Activated CD4-positive, alpha-beta memory T cell treated with anti-CD3 and anti-CD28 coated beads for 36 hours (primary cell): ENCODE data around the gene HOMER2. TPM values are rescaled to one million over a fixed set of nuclear protein-coding genes. Genes with fewer than 3 reads are reported as not detected.

ENCODE experiments used
- CTCF ChIA-PET: fragments of 350-600 bp; sonication (Branson Sonifier 250); formaldehyde crosslinking; loops from one replicate; lab custom pipeline; 2021; ENCODE audit warnings: antibody characterized with exemption, inconsistent platforms; lab: Charles Lee
- POLR2A ChIA-PET: fragments of 350-600 bp; sonication (Branson Sonifier 250); formaldehyde crosslinking; loops from one replicate; lab custom pipeline; 2021; ENCODE audit warnings: antibody characterized with exemption; lab: Charles Lee
- DNase-seq: peaks from one replicate; pipeline ENCODE4 v3.0.0-alpha.2; 2020
- H3K27ac Mint-ChIP-seq: one replicate; pipeline ENCODE4 v1.8.0; 2021; ENCODE audit warnings: mixed read lengths
- H3K27me3 Mint-ChIP-seq: one replicate; pipeline ENCODE4 v1.8.0; 2021; ENCODE audit warnings: mixed read lengths
- H3K36me3 Mint-ChIP-seq: one replicate; pipeline ENCODE4 v1.8.0; 2021; ENCODE audit warnings: mixed read lengths
- H3K4me1 Mint-ChIP-seq: one replicate; pipeline ENCODE4 v1.8.0; 2021; ENCODE audit warnings: low read depth, mixed read lengths
- H3K4me3 Mint-ChIP-seq: one replicate; pipeline ENCODE4 v1.8.0; 2021; ENCODE audit warnings: mild to moderate bottlenecking, mixed read lengths
- H3K9me3 Mint-ChIP-seq: one replicate; pipeline ENCODE4 v1.8.0; 2021; ENCODE audit warnings: mixed read lengths
- intact Hi-C: fragments of 100-400 bp; cut with micrococcal nuclease; formaldehyde crosslinking; loops from one replicate; pipeline ENCODE4 v1.15.1; 2023
- total RNA-seq, 2 experiments: library from RNA; stranded (reverse); gene quantifications; one replicate each; pipeline ENCODE4 v1.2.3, GENCODE V29; 2021

Gene HOMER2
- total RNA-seq, 2 experiments from 2014 or later: 6.5 to 7.9 TPM

GRCh38 chr15:82864967-82865366, 87.6 kb downstream of the HOMER2 start:
- H3K36me3 Mint-ChIP-seq: no peaks in the 10 kb centered on the region
- H3K27me3 Mint-ChIP-seq: no peaks in the 10 kb centered on the region
- ChIA-PET POLR2A (no interaction called here), CTCF (no interaction called here)
- H3K27ac Mint-ChIP-seq: no peak overlapping the region
- intact Hi-C loops: no loop called here
- H3K4me3 Mint-ChIP-seq: no peak overlapping the region
- no peak for DNase-seq
- no peaks in the 10 kb centered on the region for H3K4me1 Mint-ChIP-seq
- no peaks in the 10 kb centered on the region for H3K9me3 Mint-ChIP-seq

GRCh38 chr15:82862886-82863285, 89.6 kb downstream of the HOMER2 start:
- intact Hi-C loops: no loop called here

GRCh38 chr15:82858932-82859331, 93.6 kb downstream of the HOMER2 start:
- intact Hi-C loops: no loop called here
- no peak for DNase-seq
- no peak overlapping the region for H3K27ac Mint-ChIP-seq
- no peak overlapping the region for H3K4me3 Mint-ChIP-seq
- ChIA-PET POLR2A (no interaction called here), CTCF (no interaction called here)
- H3K36me3 Mint-ChIP-seq: no peaks in the 10 kb centered on the region
- no peaks in the 10 kb centered on the region for H3K27me3 Mint-ChIP-seq
- H3K9me3 Mint-ChIP-seq: no peaks in the 10 kb centered on the region
- H3K4me1 Mint-ChIP-seq: no peaks in the 10 kb centered on the region

More at GRCh38 chr15:82862886-82863285, 89.6 kb downstream of the HOMER2 start:
- ChIA-PET POLR2A (no interaction called here), CTCF (no interaction called here)
- Mint-ChIP-seq H3K36me3 (no peaks in the 10 kb centered on the region), H3K4me3 (no peak overlapping the region), H3K27ac (no peak overlapping the region), H3K9me3 (no peaks in the 10 kb centered on the region), H3K4me1 (no peaks in the 10 kb centered on the region), H3K27me3 (no peaks in the 10 kb centered on the region)
- DNase-seq: no peak

GRCh38 chr15:82856397-82857170, 95.9 kb downstream of the HOMER2 start:
- DNase-seq: no peak
- CTCF ChIA-PET: interaction anchor here (0.8 kb wide), 1 partner anchor 144 kb away, joined by 3 read pairs; no protein-coding TSS in a partner anchor
- intact Hi-C loops: no loop called here

GRCh38 chr15:82855286-82856100, 97.0 kb downstream of the HOMER2 start:
- no peaks in the 10 kb centered on the region for H3K9me3 Mint-ChIP-seq
- intact Hi-C loops: no loop called here
- CTCF ChIA-PET: interaction anchor here (0.8 kb wide), 1 partner anchor 145 kb away, joined by 3 read pairs; no protein-coding TSS in a partner anchor
- H3K4me3 Mint-ChIP-seq: no peak overlapping the region
- no peak overlapping the region for H3K27ac Mint-ChIP-seq
- POLR2A ChIA-PET: no interaction called here
- no peaks in the 10 kb centered on the region for H3K4me1 Mint-ChIP-seq
- H3K36me3 Mint-ChIP-seq: no peaks in the 10 kb centered on the region
- H3K27me3 Mint-ChIP-seq: no peaks in the 10 kb centered on the region
- DNase-seq: no peak

More at GRCh38 chr15:82856397-82857170, 95.9 kb downstream of the HOMER2 start:
- Mint-ChIP-seq H3K9me3 (no peaks in the 10 kb centered on the region), H3K36me3 (no peaks in the 10 kb centered on the region), H3K4me3 (no peak overlapping the region), H3K27ac (no peak overlapping the region), H3K4me1 (no peaks in the 10 kb centered on the region), H3K27me3 (no peaks in the 10 kb centered on the region)
- POLR2A ChIA-PET: interaction anchor here (0.6 kb wide), 1 partner anchor 18 kb away, joined by 3 read pairs; no protein-coding TSS in a partner anchor

- no peak for DNase-seq
- Mint-ChIP-seq H3K27ac (no peak overlapping the region), H3K9me3 (no peaks in the 10 kb centered on the region), H3K4me1 (peaks cover under 1% of the 10 kb centered on the region), H3K36me3 (no peaks in the 10 kb centered on the region), H3K4me3 (no peak overlapping the region), H3K27me3 (no peaks in the 10 kb centered on the region)
- POLR2A ChIA-PET: no interaction called here
- CTCF ChIA-PET: interaction anchor here (0.8 kb wide), 1 partner anchor 89 kb away, joined by 4 read pairs; no protein-coding TSS in a partner anchor
- intact Hi-C loops: no loop called here
Observed at GRCh38 chr15:82854554-82854953, 98.0 kb downstream of the HOMER2 start.

- ChIA-PET CTCF (no interaction called here), POLR2A (no interaction called here)
- Mint-ChIP-seq H3K4me3 (no peak overlapping the region), H3K27me3 (no peaks in the 10 kb centered on the region), H3K4me1 (peaks cover 4% of the 10 kb centered on the region), H3K36me3 (no peaks in the 10 kb centered on the region), H3K27ac (no peak overlapping the region), H3K9me3 (no peaks in the 10 kb centered on the region)
- intact Hi-C loops: no loop called here
- DNase-seq: no peak
Observed at GRCh38 chr15:82852941-82853561, 99.5 kb downstream of the HOMER2 start.

- ChIA-PET CTCF (interaction anchor here (1.0 to 5.6 kb wide), 3 partner anchors 77 to 148 kb away, joined by 4 to 42 read pairs (median 17); partner anchors contain the start of gene RAMAC), POLR2A (no interaction called here)
- no peaks in the 10 kb centered on the region for H3K36me3 Mint-ChIP-seq
- intact Hi-C loops: no loop called here
- no peak overlapping the region for H3K4me3 Mint-ChIP-seq
- H3K4me1 Mint-ChIP-seq: peaks cover 4% of the 10 kb centered on the region
- no peaks in the 10 kb centered on the region for H3K27me3 Mint-ChIP-seq
- H3K27ac Mint-ChIP-seq: no peak overlapping the region
- no peaks in the 10 kb centered on the region for H3K9me3 Mint-ChIP-seq
- no peak for DNase-seq
Observed at GRCh38 chr15:82851981-82852511, 100.5 kb downstream of the HOMER2 start.

GRCh38 chr15:82851306-82851850, 101.1 kb downstream of the HOMER2 start:
- intact Hi-C loops: no loop called here
- Mint-ChIP-seq H3K4me1 (peaks cover 4% of the 10 kb centered on the region), H3K36me3 (no peaks in the 10 kb centered on the region), H3K27ac (no peak overlapping the region), H3K27me3 (no peaks in the 10 kb centered on the region), H3K9me3 (no peaks in the 10 kb centered on the region), H3K4me3 (no peak overlapping the region)
- no peak for DNase-seq
- POLR2A ChIA-PET: interaction anchor here (0.7 kb wide), 1 partner anchor 735 kb away, joined by 3 read pairs; no protein-coding TSS in a partner anchor
- CTCF ChIA-PET: interaction anchor here (0.8 to 5.6 kb wide), 6 partner anchors 77 to 320 kb away, joined by 3 to 42 read pairs (median 4); partner anchors contain the start of gene RAMAC

- H3K27me3 Mint-ChIP-seq: no peaks in the 10 kb centered on the region
- no peaks in the 10 kb centered on the region for H3K9me3 Mint-ChIP-seq
- no peaks in the 10 kb centered on the region for H3K36me3 Mint-ChIP-seq
- intact Hi-C loops: no loop called here
- DNase-seq: no peak
- no peak overlapping the region for H3K4me3 Mint-ChIP-seq
- H3K27ac Mint-ChIP-seq: no peak overlapping the region
- POLR2A ChIA-PET: interaction anchor here (0.7 kb wide), 1 partner anchor 736 kb away, joined by 3 read pairs; no protein-coding TSS in a partner anchor
- CTCF ChIA-PET: interaction anchor here (0.8 to 5.6 kb wide), 5 partner anchors 115 to 320 kb away, joined by 3 to 42 read pairs (median 5); partner anchors contain the start of gene RAMAC
- peaks cover 4% of the 10 kb centered on the region for H3K4me1 Mint-ChIP-seq
Observed at GRCh38 chr15:82850731-82851130, 101.8 kb downstream of the HOMER2 start.
